HG03135 (cell line): Measurements from ENCODE around the gene CCDC146.
"Not testable (repeated sequence)": the region's sequence is repeated elsewhere in the genome, so short reads cannot be mapped to it uniquely, and the experiment has no call there.

Source experiments
- ATAC-seq: cut with Tn5 transposase; IDR thresholded peaks from one replicate; pipeline ENCODE4 v1.9.1; 2021; ENCODE audit warnings: mild to moderate bottlenecking, moderate library complexity; ENCODE audit not compliant: unreplicated experiment

Gene CCDC146

GRCh38 chr7:77327067-77327931 lies 204.9 kb downstream of the CCDC146 start:
- no peak for ATAC-seq

GRCh38 chr7:77327932-77328628 lies 205.7 kb downstream of the CCDC146 start:
- ATAC-seq = no peak

- no peak for ATAC-seq
Observed at GRCh38 chr7:77328669-77329068, 206.3 kb downstream of the CCDC146 start.

GRCh38 chr7:77329466-77330168 lies 207.2 kb downstream of the CCDC146 start:
- no peak for ATAC-seq

- ATAC-seq = peak; percentile 45
Observed at GRCh38 chr7:77330169-77330882, 207.9 kb downstream of the CCDC146 start.

- peak; percentile 76 for ATAC-seq
Observed at GRCh38 chr7:77331938-77332695, 209.7 kb downstream of the CCDC146 start.

GRCh38 chr7:77334039-77334438 lies 211.6 kb downstream of the CCDC146 start:
- not testable (repeated sequence) for ATAC-seq

- no peak for ATAC-seq
Observed at GRCh38 chr7:77335581-77335980, 213.2 kb downstream of the CCDC146 start.

GRCh38 chr7:77337456-77337990 lies 215.1 kb downstream of the CCDC146 start:
- no peak for ATAC-seq

- no peak for ATAC-seq
Observed at GRCh38 chr7:77338260-77338659, 215.8 kb downstream of the CCDC146 start.

- no peak for ATAC-seq
Observed at GRCh38 chr7:77338883-77339629, 216.6 kb downstream of the CCDC146 start.

- ATAC-seq = no peak
Observed at GRCh38 chr7:77339726-77340125, 217.3 kb downstream of the CCDC146 start.
